LNCAP (cell line): ENCODE results near the gene MUSK.

Source experiments
- CTCF ChIP-seq: fragments of 450-650 bp; IDR thresholded peaks from 2 replicates; pipeline ENCODE4 v1.5.1; 2017; ENCODE audit warnings: mild to moderate bottlenecking

Gene MUSK

GRCh38 chr9:110802416-110803035 lies 133.9 kb downstream of the MUSK start:
- no peak for TF ChIP-seq CTCF

GRCh38 chr9:110807956-110808598 lies 139.5 kb downstream of the MUSK start:
- no peak for TF ChIP-seq CTCF

GRCh38 chr9:110808599-110808980 lies 140.0 kb downstream of the MUSK start:
- no peak for TF ChIP-seq CTCF

GRCh38 chr9:110809038-110809595 lies 140.5 kb downstream of the MUSK start:
- no peak for TF ChIP-seq CTCF

GRCh38 chr9:110810262-110810976 lies 141.8 kb downstream of the MUSK start:
- TF ChIP-seq CTCF, result no peak

- no peak for TF ChIP-seq CTCF
Observed at GRCh38 chr9:110812886-110813285, 144.3 kb downstream of the MUSK start.

GRCh38 chr9:110814159-110814558 lies 145.6 kb downstream of the MUSK start:
- no peak for TF ChIP-seq CTCF
